WTC11 (cell line): ENCODE measurements around the gene KCNK5.

Experiments used
- ATF1 ChIP-seq: sonication (generic); formaldehyde crosslinking; IDR thresholded peaks from 2 replicates; pipeline ENCODE4 v1.8.1; 2023; ENCODE audit warnings: mild to moderate bottlenecking, moderate library complexity, missing genetic modification reagents
- IRF2 ChIP-seq: sonication (generic); formaldehyde crosslinking; IDR thresholded peaks from 2 replicates; pipeline ENCODE4 v1.8.0; 2022; ENCODE audit warnings: low read depth, missing genetic modification reagents, borderline replicate concordance
- TCF7 ChIP-seq: sonication (generic); formaldehyde crosslinking; IDR thresholded peaks from 2 replicates; pipeline ENCODE4 v1.8.0; 2022; ENCODE audit warnings: mild to moderate bottlenecking, low read depth, missing genetic modification reagents, moderate library complexity
- TP53 ChIP-seq: sonication (generic); formaldehyde crosslinking; IDR thresholded peaks from 2 replicates; pipeline ENCODE4 v1.8.1; 2023; ENCODE audit warnings: mild to moderate bottlenecking, missing genetic modification reagents
- TF ChIP-seq, protein P1 (sequence below): fragments of 200-600 bp; IDR thresholded peaks from 2 replicates; pipeline ENCODE4 v1.8.0; 2022; ENCODE audit warnings: antibody characterized with exemption
- TF ChIP-seq, protein P2 (sequence below): sonication (generic); formaldehyde crosslinking; IDR thresholded peaks from 2 replicates; pipeline ENCODE4 v1.8.0; 2022; ENCODE audit warnings: missing genetic modification reagents
- TF ChIP-seq, protein P3 (sequence below): sonication (generic); formaldehyde crosslinking; IDR thresholded peaks from 2 replicates; pipeline ENCODE4 v1.8.0; 2022; ENCODE audit warnings: mild to moderate bottlenecking, missing genetic modification reagents
- TF ChIP-seq, protein P4 (sequence below): sonication (generic); formaldehyde crosslinking; IDR thresholded peaks from 2 replicates; pipeline ENCODE4 v1.8.1; 2022; ENCODE audit warnings: mild to moderate bottlenecking, moderate library complexity, missing genetic modification reagents
- TF ChIP-seq, protein P5 (sequence below): sonication (generic); formaldehyde crosslinking; IDR thresholded peaks from 2 replicates; pipeline ENCODE4 v1.8.1; 2023; ENCODE audit warnings: mild to moderate bottlenecking, missing genetic modification reagents, moderate library complexity

DNA sequence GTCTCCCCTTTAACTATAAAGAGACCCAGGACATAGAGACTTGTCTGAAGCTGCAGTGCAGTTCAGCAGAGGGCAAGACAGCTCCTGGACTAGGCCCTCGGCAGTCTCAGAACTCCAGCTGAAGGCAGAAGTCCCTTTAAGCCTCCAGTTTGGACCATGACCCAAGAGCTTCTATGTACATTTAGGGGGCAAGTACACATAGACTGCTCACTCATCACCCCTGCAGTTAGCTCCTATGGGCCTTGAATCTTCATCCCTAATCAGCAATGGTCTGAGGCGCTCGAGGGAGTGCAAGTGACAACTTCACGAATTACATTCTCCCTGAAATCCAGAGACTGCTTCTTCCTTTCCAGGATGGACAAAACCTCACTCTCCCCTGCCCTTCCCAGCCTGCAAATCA, 47.4 kb downstream of the KCNK5 start:
- TF ChIP-seq, protein P1, sequence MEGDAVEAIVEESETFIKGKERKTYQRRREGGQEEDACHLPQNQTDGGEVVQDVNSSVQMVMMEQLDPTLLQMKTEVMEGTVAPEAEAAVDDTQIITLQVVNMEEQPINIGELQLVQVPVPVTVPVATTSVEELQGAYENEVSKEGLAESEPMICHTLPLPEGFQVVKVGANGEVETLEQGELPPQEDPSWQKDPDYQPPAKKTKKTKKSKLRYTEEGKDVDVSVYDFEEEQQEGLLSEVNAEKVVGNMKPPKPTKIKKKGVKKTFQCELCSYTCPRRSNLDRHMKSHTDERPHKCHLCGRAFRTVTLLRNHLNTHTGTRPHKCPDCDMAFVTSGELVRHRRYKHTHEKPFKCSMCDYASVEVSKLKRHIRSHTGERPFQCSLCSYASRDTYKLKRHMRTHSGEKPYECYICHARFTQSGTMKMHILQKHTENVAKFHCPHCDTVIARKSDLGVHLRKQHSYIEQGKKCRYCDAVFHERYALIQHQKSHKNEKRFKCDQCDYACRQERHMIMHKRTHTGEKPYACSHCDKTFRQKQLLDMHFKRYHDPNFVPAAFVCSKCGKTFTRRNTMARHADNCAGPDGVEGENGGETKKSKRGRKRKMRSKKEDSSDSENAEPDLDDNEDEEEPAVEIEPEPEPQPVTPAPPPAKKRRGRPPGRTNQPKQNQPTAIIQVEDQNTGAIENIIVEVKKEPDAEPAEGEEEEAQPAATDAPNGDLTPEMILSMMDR, result no peak
- TF ChIP-seq, protein P2, sequence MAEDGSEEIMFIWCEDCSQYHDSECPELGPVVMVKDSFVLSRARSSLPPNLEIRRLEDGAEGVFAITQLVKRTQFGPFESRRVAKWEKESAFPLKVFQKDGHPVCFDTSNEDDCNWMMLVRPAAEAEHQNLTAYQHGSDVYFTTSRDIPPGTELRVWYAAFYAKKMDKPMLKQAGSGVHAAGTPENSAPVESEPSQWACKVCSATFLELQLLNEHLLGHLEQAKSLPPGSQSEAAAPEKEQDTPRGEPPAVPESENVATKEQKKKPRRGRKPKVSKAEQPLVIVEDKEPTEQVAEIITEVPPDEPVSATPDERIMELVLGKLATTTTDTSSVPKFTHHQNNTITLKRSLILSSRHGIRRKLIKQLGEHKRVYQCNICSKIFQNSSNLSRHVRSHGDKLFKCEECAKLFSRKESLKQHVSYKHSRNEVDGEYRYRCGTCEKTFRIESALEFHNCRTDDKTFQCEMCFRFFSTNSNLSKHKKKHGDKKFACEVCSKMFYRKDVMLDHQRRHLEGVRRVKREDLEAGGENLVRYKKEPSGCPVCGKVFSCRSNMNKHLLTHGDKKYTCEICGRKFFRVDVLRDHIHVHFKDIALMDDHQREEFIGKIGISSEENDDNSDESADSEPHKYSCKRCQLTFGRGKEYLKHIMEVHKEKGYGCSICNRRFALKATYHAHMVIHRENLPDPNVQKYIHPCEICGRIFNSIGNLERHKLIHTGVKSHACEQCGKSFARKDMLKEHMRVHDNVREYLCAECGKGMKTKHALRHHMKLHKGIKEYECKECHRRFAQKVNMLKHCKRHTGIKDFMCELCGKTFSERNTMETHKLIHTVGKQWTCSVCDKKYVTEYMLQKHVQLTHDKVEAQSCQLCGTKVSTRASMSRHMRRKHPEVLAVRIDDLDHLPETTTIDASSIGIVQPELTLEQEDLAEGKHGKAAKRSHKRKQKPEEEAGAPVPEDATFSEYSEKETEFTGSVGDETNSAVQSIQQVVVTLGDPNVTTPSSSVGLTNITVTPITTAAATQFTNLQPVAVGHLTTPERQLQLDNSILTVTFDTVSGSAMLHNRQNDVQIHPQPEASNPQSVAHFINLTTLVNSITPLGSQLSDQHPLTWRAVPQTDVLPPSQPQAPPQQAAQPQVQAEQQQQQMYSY (CRISPR knock-in tag), result no peak
- TF ChIP-seq TP53 (CRISPR knock-in tag) (no peak), IRF2 (no peak), ATF1 (CRISPR knock-in tag) (no peak), TCF7 (no peak)
- TF ChIP-seq, protein P3, sequence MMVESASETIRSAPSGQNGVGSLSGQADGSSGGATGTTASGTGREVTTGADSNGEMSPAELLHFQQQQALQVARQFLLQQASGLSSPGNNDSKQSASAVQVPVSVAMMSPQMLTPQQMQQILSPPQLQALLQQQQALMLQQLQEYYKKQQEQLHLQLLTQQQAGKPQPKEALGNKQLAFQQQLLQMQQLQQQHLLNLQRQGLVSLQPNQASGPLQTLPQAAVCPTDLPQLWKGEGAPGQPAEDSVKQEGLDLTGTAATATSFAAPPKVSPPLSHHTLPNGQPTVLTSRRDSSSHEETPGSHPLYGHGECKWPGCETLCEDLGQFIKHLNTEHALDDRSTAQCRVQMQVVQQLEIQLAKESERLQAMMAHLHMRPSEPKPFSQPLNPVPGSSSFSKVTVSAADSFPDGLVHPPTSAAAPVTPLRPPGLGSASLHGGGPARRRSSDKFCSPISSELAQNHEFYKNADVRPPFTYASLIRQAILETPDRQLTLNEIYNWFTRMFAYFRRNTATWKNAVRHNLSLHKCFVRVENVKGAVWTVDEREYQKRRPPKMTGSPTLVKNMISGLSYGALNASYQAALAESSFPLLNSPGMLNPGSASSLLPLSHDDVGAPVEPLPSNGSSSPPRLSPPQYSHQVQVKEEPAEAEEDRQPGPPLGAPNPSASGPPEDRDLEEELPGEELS, result no peak
- TF ChIP-seq, protein P4, sequence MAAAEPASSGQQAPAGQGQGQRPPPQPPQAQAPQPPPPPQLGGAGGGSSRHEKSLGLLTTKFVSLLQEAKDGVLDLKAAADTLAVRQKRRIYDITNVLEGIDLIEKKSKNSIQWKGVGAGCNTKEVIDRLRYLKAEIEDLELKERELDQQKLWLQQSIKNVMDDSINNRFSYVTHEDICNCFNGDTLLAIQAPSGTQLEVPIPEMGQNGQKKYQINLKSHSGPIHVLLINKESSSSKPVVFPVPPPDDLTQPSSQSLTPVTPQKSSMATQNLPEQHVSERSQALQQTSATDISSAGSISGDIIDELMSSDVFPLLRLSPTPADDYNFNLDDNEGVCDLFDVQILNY (CRISPR knock-in tag), result no peak
- TF ChIP-seq, protein P5, sequence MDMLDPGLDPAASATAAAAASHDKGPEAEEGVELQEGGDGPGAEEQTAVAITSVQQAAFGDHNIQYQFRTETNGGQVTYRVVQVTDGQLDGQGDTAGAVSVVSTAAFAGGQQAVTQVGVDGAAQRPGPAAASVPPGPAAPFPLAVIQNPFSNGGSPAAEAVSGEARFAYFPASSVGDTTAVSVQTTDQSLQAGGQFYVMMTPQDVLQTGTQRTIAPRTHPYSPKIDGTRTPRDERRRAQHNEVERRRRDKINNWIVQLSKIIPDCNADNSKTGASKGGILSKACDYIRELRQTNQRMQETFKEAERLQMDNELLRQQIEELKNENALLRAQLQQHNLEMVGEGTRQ (CRISPR knock-in tag), result no peak
